HG02571 (cell line): ENCODE results near the gene TNP2.

ENCODE experiments used
- ATAC-seq: cut with Tn5 transposase; IDR thresholded peaks from one replicate; pipeline ENCODE4 v1.9.1; 2021; ENCODE audit warnings: mild to moderate bottlenecking, moderate library complexity; ENCODE audit not compliant: unreplicated experiment

TNP2 gene

DNA sequence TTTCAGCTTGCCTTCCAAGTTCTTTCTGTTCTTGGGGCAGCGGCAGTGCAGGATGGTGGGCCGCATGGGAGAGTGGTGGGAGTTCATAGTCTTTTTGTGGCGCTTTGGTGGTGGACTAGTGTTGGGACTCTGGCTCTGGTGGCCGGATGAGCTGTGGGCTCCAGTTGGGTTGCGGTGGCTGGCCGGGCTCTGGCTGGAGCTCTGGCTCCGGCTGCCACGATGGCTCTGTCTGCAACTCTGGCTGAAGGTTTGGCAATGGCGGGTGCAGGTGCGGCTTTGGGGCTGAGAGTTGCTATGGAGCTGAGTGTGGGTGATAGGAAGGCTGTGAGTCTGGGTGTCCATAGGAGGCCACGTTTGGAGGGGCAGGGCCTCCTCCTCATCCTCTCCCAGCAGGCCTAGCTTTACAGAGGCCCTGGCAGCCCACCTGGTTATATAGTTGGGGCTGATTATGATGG, at the start of gene TNP2:
TSS of gene TNP2 (minus strand) at position 405 of the 455 bp plus-strand sequence. CDS start at position 342, 63 bp downstream.
- ATAC-seq: no peak

GRCh38 chr16:11318817-11319216, 49.7 kb upstream of the TNP2 start:
- ATAC-seq: no peak

- ATAC-seq: no peak
These were observed 47.3 kb upstream of the TNP2 start for GRCh38 chr16:11316331-11317015.

- no peak for ATAC-seq
These were observed 46.4 kb upstream of the TNP2 start for GRCh38 chr16:11315510-11315909.

DNA sequence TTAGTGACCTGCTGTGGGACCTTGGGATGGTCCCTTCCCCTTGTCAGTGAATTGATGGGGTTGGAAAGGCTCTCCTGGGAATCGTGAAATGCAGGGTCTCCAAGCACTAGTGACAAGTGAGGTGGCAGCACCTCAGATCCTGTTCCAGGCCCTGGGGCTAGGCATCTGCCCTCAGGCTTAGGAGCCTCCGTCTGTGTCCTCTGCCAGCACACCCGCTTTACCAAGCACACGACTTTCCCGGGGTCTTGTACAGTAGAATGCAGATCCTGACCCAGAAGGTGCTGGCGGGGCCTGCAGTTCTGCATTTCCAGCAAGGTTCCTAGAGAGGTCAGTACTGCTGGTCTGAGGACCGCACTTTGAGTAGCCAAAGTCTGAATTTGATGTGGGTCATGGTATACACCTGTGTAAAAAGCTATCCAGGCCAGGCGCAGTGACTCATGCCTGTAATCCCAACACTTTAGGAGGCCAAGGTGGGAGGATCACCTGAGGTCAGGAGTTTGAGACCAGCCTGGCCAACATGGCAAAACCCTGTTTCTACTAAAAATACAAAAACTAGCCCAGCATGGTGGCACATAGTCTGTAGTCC, 45.3 kb upstream of the TNP2 start:
- ATAC-seq: no peak

DNA sequence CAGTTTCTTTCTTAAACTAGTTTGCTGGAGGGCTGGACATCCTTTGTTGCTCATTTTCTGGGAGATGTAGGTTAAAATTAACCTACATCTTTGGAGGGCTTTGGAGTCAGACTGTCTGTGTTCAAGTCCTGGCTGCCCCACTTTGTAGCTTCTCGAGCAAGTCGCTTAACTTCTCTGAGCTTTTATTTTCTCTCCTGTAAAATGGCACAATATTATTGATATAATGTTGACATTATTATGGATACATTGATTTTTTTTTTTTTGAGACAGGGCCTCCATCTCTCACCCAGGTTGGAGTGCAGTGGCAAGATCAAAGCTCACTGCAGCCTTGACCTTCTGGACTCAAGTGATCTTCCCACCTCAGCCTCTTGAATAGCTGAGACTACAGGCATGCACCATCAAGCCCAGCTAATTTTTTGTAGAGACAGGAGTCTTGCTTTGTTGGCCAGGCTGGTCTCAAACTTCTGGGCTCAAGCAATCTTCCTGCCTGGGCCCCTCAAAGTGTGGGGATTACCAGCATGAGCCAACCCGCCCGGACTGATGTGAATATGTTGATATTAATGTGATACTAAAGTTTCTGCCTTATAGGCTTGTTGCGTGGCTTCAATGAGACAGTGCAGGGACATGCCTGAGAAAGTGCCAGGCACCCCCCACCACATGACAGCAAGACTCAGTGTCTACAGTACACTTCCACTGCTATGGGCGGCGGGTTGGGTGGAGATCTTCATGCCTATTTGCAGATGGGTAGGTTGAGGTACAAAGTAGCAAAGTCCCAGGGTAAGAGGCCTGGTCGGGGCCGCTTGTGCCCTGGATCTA, 44.6 kb upstream of the TNP2 start:
- no peak for ATAC-seq

GRCh38 chr16:11312718-11313492, 43.8 kb upstream of the TNP2 start:
- no peak for ATAC-seq

GRCh38 chr16:11310997-11311561, 42.0 kb upstream of the TNP2 start:
- peak; percentile 39 for ATAC-seq

DNA sequence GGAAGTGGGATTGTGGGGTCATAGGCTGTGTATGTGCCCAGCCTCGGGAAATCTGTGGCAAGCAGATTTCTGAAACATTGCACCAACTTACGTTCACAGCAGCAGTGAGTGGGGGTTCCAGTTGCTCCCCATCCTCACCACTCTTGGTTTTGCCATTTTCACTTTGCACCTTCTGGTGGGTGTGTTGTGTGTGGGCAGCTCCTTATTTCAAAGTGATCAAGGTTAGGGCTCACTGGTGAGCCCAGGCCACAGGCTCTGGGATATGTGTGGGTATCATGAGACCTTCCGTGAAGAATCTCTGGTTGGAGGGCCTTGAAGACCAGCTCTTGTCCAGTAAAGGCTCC, 41.5 kb upstream of the TNP2 start:
- ATAC-seq: no peak

- ATAC-seq: peak; percentile 46
These were observed 40.9 kb upstream of the TNP2 start for GRCh38 chr16:11309895-11310633.

DNA sequence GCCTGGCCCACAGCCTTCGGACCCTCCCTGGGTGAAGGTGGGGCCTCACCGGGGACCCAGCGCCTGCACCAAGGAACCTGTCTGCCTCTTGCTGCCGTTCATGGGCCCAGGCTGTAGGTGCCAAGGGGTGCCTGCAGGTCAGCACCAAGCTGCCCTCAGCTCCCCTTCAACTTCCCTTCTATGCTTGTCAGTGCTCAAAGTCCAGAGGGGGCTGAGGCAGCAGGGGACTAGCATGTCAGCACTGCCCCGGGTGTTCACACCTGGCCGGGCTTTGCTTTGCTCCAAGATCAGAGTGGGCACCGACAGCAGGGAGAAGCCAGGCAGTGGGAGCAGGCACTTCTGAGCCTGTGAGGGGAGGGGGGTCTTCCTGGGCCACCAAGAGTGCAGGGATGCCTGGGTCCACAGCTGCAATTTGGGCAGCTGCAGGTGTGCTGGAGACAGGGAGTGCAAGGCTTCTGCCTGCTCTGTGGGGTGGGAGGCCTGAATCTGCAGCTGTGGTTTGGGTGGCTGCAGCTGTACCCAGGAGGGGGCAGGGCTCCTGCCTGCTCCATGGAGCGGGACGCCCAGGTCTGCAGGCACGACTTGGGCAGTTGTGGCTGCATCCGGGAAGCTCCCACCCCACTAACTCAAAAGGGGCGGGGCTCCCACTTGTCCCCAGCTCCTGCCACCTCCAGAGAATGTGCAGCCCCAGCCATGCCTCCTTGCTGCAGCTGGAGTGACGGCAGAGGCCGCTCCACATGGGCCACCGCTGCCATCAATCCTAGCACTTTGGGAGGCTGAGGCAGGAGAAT, 39.6 kb upstream of the TNP2 start:
- peak; percentile 33 for ATAC-seq

DNA sequence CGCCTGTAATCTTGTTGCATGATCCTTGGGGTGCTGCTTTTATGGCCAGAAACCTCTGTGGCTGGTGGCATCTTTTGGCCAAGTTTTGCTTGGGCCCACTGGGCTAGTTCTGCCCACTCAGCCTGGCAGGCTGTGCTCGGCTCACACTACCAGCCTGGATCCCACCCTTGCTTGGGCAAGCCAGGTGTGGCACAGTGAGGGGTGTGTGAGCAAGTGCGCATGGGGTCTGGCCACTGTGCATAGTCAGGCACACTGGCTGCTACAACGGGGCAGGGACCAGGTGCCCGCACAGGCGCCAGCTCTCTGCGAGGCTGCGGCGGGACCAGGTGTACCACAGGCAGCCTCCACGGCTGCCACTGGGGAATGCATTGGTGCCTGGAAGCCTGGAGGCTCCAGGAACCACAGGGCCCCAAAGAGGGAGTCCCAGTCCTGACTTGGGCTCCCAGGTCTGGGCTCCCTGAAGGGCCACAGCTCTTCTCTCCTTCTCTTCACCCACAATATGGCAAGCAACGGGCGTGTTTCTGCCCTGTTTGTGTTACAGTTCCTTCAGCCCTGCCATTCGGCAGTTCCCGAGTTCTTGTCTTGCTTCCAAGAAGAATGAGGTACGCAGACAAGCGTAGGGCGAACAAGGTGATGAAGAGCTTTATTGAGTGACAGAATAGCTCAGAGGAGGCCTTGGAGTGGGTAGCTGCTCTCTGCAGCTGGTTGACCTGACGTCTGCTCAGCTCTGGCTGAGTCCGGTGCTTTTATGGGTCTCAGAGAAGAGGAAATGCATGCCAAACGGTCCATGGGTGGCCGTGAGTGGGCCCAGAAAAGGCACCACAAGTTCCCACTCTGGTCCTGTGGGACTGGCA, 38.7 kb upstream of the TNP2 start:
- no peak for ATAC-seq

DNA sequence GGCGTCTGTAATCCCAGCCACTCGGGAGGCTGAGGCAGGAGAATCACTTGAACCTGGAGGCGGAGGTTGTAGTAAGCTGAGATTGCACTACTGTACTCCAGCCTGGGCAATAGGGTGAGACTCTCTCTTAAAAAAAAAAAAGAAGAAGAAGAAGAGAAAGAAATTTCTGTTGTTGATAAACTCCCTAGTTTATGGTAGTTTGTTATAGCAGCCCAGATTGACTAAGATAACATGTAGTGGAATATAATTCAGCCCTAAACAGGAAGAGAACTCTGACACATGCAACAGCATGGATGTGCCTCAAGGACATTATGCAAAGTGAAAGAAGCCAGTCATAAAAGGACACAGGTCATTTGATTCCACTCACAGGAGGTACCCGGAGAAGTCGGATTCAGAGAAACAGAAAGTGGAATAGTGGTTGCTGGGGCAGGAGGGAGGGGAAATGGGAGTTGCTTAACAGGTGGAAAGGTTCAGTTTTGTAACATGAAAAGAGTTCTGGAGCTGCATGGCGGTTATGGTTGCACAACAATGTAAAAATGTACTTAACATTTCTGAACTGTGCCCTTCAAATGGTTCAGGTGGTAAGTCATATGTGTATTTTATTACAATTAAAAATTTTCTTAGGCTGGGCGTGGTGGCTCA, 38.0 kb upstream of the TNP2 start:
- no peak for ATAC-seq

- ATAC-seq: no peak
These were observed 37.3 kb upstream of the TNP2 start for GRCh38 chr16:11306381-11306780.

- ATAC-seq: no peak
These were observed 34.4 kb upstream of the TNP2 start for GRCh38 chr16:11303405-11304138.

DNA sequence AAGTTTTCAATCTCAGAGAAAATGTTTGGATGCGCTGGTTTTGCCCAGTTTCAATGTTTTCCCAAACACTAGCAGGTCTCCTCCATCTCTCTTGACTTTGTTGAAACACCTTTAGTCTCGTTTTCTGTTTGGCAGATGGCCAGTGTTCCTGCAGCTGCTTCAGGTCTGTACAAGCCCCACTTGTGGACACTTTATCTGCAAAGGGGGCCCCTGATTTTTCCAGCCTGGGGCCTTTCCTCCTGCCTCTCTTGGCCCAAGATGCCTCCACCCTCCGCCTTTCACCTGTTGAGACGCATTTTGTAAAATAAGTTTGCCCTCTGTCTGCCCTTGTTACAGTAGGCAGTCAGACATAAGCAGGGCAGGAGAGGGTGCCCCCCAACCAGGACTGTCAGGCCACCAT, 33.9 kb upstream of the TNP2 start:
- no peak for ATAC-seq
